NCI-H2029 (cell line): ENCODE measurements around the gene FAM78A.

ENCODE experiments used
- DNase-seq: peaks from one replicate; lab custom pipeline; 2025; lab: John Stamatoyannopoulos, UW

Gene FAM78A

DNA sequence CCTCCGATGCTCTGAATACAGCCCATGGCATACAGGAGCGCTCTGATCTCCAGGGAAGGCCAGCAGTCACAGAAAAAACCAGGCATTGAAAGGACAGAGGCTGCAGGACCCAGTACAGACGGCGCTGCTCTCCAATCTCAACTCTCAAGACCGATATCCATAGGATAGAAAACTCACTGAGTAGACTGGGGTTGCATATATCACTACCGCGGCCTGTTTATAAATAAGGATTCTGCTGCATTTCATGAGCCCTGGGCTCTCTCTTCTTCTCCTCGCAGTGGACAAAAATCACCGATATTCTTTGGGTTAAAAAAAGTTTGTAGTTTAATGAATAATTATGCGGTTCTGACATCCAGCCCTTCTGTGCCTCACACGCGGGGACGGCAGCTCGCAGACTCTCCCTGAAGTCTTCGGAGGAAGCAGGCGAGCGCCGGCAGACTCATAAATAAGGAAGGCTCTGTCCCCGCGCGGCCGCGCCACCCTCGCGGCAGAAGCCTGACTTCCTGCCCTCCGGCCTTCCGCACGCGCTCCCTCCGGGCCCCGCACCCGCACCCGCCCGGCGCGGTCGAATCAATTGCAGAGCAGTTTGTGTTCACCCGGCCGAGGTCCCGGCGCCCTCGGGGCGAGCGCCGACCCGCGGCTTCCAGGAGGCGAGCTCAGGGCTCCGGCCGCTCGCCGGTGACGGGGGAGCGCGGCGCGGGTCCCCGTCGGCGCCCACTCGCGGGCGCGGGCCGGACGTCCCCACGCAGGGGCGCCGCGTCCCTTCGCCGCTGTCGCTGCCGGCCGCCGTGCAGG lies at the start of gene FAM78A:
FAM78A (minus strand) TSS at position 417 of the 795 bp plus-strand sequence; CDS start at position 86, 331 bp downstream.
- DNase-seq = no peak

DNA sequence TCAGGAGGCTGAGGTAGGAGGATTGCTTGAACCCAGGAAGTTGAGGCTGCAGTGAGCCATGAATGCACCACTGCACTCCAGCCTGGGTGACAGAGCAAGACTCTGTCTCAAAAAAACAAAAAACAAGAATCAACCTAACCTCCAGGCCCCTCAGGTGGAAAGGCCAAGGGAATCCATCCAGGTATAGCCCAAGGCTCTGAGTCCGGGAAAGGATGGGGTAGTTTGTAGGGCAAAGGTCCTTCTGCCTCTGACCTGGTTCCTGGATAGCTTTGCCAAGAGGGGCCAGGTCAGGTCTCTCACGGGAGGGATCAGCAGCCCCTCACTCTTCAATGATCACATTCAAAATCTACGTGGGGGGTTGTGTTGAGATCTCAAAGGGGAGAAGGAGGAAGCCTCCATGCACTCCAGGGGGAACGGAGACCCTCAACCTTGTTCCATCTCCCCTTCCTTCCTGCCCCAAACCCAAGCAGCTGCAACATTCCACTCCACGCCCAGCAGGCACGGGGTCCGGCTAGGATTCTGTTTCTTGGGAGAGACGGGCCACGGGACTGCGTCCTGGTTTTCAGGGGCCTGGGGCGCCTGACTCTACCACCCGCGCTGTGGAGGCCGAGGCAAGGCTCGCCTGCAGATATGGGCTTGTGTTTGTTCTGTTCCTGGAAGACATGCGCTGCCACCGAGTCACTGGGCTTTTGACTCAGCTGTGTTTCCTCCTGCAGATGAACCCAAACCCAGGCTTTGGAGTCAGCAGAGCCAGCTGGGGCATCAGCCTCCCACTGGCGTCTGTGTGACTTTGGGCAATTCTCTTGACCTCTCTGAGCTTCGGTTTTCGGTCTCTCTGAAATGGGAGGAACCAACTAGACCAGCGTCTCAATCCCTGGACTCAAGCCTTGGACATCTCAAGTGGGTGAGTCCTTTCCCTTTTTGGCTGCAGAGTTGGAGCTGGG lies 48.7 kb upstream of the FAM78A start:
- no peak for DNase-seq

- no peak for DNase-seq
Observed at GRCh38 chr9:131323629-131324028, 47.3 kb upstream of the FAM78A start.

GRCh38 chr9:131320031-131320685 lies 43.8 kb upstream of the FAM78A start:
- DNase-seq = no peak

- DNase-seq = no peak
Observed at GRCh38 chr9:131319486-131319885, 43.2 kb upstream of the FAM78A start.

DNA sequence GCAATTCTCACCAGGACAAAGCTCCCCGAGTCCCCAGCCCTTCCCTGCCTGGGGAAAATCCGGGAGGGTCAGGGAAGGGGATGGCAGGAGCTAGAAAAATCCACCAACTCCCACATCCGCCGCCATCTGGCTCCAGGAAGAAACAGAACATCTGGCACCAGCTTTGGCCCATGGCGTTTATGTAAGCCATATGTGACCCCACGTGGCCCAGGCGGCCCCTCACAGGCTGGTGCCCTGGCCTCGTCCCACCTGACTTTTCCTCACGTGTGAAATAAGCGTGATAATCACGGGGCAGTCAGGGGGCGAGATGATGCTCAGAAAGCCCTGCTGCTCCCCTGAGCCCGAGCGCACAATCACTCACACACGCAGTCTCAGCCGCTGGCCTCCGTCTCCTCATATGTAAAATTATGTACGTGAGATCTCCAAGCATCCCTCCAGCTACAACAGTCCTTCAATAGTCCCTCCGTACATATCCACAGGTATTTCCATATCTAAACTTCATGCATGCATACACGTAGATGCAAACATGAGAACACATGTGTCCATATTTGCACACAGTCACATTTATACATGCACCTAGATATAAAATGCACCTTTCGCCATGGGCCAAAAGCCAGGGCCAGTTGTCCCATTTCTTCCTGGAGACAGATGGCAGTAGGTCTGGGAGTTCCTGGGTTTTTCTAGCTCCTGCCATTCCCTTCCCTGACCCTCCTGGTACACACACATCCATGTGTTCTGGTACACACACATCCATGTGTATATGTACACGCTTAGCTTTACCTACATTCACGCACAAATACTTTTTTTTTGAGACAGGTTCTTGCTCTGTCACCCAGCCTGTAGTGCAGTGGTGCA lies 42.1 kb upstream of the FAM78A start:
- no peak for DNase-seq

- no peak for DNase-seq
Observed at GRCh38 chr9:131312822-131313770, 36.8 kb upstream of the FAM78A start.

DNA sequence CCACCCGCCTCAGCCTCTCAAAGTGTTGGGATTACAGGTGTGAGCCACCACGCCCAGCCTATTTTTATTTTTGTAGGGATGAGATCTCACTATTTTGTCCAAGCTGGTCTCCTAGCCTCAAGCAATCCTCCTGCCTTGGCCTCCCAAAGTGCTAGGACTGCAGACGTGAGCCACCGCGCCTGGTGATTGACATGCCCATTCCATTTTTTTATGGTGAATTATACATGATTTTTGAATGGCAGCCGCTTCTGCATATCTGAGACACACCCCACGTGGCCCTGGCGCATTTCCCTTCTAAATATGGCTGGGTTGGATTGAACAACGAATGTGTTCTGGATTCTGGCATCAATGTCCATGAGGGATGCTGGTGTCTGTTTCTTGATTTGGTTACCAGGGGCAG lies 35.9 kb upstream of the FAM78A start:
- DNase-seq = no peak

- no peak for DNase-seq
Observed at GRCh38 chr9:131310833-131311554, 34.7 kb upstream of the FAM78A start.

GRCh38 chr9:131309530-131310276 lies 33.4 kb upstream of the FAM78A start:
- no peak for DNase-seq

- DNase-seq = no peak
Observed at GRCh38 chr9:131308906-131309529, 32.7 kb upstream of the FAM78A start.

GRCh38 chr9:131308452-131308851 lies 32.1 kb upstream of the FAM78A start:
- no peak for DNase-seq

DNA sequence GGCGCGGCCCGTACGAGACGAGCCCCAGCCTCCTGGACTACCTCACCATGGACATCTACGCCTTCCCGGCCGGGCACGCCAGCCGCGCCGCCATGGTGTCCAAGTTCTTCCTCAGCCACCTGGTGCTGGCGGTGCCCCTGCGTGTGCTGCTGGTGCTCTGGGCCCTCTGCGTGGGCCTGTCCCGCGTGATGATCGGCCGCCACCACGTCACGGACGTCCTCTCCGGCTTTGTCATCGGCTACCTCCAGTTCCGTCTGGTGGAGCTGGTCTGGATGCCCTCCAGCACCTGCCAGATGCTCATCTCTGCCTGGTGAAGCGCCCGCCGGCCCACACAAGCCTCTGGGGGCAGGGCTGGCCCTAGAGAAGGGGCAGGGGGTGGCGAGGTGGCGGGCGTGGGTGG lies 31.7 kb upstream of the FAM78A start:
- DNase-seq = no peak

DNA sequence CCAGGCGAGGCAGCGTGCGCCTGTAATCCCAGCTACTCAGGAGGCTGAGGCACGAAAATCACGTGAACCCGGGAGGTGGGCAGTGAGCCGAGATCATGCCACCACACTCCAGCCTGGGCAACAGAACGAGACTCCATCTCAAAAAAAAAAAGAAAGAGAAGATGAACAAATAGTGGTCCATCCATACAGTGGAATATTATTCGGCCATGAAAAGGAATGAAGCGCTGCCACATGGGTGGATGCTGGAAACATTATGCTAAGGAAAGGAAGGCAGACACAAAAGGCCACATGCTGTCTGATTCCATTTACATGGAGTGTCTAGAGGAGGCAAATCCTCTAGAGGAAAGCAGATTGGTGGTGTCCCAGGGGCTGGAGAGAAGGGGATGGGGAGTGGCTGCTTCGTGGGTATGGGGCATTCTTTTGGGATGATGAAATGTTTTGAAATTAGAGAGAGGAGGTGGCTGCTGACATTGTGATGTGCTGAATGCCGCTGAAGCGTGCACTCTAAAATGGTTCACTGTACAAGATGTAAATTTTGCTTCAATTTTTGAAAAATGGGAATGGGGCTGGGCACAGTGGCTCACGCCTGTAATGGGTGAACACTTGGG lies 30.2 kb upstream of the FAM78A start:
- DNase-seq = no peak

- DNase-seq = no peak
Observed at GRCh38 chr9:131304676-131305355, 28.5 kb upstream of the FAM78A start.

- no peak for DNase-seq
Observed at GRCh38 chr9:131303381-131304321, 27.3 kb upstream of the FAM78A start.
